ENCODE results near the gene RPS24. TPM values are rescaled to one million over a fixed set of nuclear protein-coding genes. Genes with fewer than 3 reads are reported as not detected.

Gene RPS24
- total and polyA plus RNA-seq, 2 of the 8 experiments (the other 6 are each of a cell fraction or from before 2014, with no cell fraction given) = 2,128 to 3,943 TPM

DNA sequence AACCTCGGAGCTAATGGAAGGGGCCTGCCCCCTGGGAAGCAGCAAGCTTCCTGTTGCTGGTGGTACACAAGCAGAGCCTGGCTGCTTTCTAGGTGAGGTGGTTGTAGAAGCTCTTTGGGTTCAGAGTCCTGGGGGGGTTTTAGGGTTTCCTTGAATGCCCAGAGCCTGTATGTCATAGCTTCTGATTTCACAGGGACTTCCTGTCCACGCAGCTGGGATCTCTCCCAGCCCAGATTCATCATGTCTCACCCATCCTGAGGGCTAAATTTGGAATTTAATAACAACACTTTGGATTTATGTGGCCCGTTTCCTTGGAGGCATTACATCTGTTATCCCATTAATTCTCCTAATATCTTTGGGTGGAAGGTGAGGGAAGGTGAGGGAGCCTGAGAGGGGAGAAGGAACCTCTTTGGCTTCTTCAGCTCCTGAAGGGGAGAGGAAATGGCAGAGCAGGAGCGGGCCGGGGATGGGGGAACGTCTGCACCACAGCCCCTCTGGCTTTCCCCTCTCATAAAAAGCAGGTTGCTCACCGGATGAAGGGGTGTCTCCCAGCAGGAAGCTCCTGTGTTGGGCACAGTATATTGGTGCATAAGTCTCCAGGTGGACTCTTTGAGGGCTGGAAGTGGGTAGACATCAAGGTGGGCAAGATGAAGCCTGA is 19.7 kb downstream of the RPS24 start:
- FAIRE-seq (no peak), DNase-seq (ENCODE audit: low read depth in 1 of 2, low spot score in 2 of 2) (no peak)
- CTCF ChIA-PET (ENCODE audit: partially characterized antibody) = interaction anchor here (0.6 to 1.3 kb wide), 7 partner anchors 76 to 251 kb away, joined by 3 to 6 read pairs (median 4); no protein-coding TSS in a partner anchor
- Histone ChIP-seq H4K8ac (ENCODE audit: extremely low read depth, insufficient read depth, low read length) (peak overlapping the region; percentile 43; the same call in 1 of the 2 replicates), H3K9ac (replicated peaks in 1 of 4; ENCODE audit: extremely low read depth in 1 of 4, low read depth in 3 of 4, low read length in 3 of 4) (no peak overlapping the region), H4K5ac (ENCODE audit: insufficient read length, low read depth, low read length) (no peak overlapping the region), H3K4me1 (replicated peaks in 1 of 4; ENCODE audit: control insufficient read depth in 3 of 4, insufficient read depth in 4 of 4, low read length in 3 of 4) (peaks cover 0 to 1% (median 0%) of the 10 kb centered on the region in 4 experiments; a peak in 1 of 7 replicates), H3K79me2 (ENCODE audit: control insufficient read depth in 1 of 2, insufficient read depth in 2 of 2, low read length in 2 of 2) (no peaks in the 10 kb centered on the region), H3K23ac (ENCODE audit: insufficient read length) (no peak overlapping the region), H4K91ac (replicated peaks; ENCODE audit: insufficient read length, low read length) (no peak overlapping the region), H3K18ac (ENCODE audit: extremely low read depth, low read length) (no peak overlapping the region), H3K27ac (ENCODE audit: low read depth, low read length) (no peak overlapping the region), H4K20me1 (replicated peaks in 1 of 2; ENCODE audit: control insufficient read depth in 1 of 2, insufficient read depth in 2 of 2, low read length in 2 of 2) (no peaks in the 10 kb centered on the region), H2BK20ac (ENCODE audit: low read length) (no peak overlapping the region), H2AFZ (ENCODE audit: low read length) (no peak overlapping the region), H3K56ac (replicated peaks; ENCODE audit: insufficient read length, low read depth, low read length) (no peak overlapping the region), H3K23me2 (ENCODE audit: low read depth, low read length) (no peaks in the 10 kb centered on the region), H2BK5ac (ENCODE audit: low read depth, low read length) (no peak overlapping the region), H3K79me1 (ENCODE audit: low read depth, low read length) (no peaks in the 10 kb centered on the region), H3K9me3 (ENCODE audit: insufficient read depth in 2 of 2, low read depth in 1 of 2, low read length in 1 of 2) (no peaks in the 10 kb centered on the region), H3K4me2 (ENCODE audit: insufficient read depth in 1 of 2, low read depth in 2 of 2, low read length in 2 of 2) (no peak overlapping the region), H2AK5ac (ENCODE audit: low read depth, low read length) (no peak overlapping the region), H2BK12ac (ENCODE audit: low read depth, low read length) (no peak overlapping the region), H2BK120ac (replicated peaks; ENCODE audit: low read depth, low read length) (no peak overlapping the region), H3K14ac (ENCODE audit: insufficient read length) (no peak overlapping the region), H2BK15ac (ENCODE audit: low read length) (no peak overlapping the region), H3K36me3 (ENCODE audit: control insufficient read depth in 2 of 4, insufficient read depth in 4 of 4, low read length in 3 of 4) (no peaks in the 10 kb centered on the region), H3K4me3 (ENCODE audit: extremely low read depth in 1 of 4, insufficient read depth in 2 of 4, low read depth in 3 of 4, low read length in 4 of 4) (no peak overlapping the region), H3K4ac (replicated peaks; ENCODE audit: insufficient read length, low read depth, low read length) (no peak overlapping the region), H3K27me3 (replicated peaks in 1 of 4; ENCODE audit: control insufficient read depth in 3 of 4, extremely low read depth in 1 of 4, insufficient read depth in 3 of 4, low read length in 3 of 4) (no peaks in the 10 kb centered on the region)
- TF ChIP-seq RNF2 (IDR thresholded peaks at IDR 0.05; ENCODE audit: borderline replicate concordance, low read depth, low read length, missing control alignments, poor library complexity, severe bottlenecking) = no peak
- TF ChIP-seq SAP30 (IDR thresholded peaks at IDR 0.05; ENCODE audit: insufficient read depth, insufficient replicate concordance, low read length) = no peak
- no peak for TF ChIP-seq CREB1 (IDR thresholded peaks at IDR 0.05)
- no peak for TF ChIP-seq MAFK (IDR thresholded peaks at IDR 0.05; ENCODE audit: low read depth, low read length)
- no peak for TF ChIP-seq CEBPB (IDR thresholded peaks at IDR 0.05; ENCODE audit: low read depth, low read length)
- TF ChIP-seq CHD2 (IDR thresholded peaks at IDR 0.05; ENCODE audit: low read length) = no peak
- TF ChIP-seq KDM5A (IDR thresholded peaks at IDR 0.05; ENCODE audit: low read length) = no peak
- no peak for TF ChIP-seq BRCA1 (IDR thresholded peaks at IDR 0.05; ENCODE audit: low read depth, low read length)
- no peak for TF ChIP-seq YY1 (IDR thresholded peaks at IDR 0.05; ENCODE audit: low read depth, low read length)
- no peak for TF ChIP-seq RBBP5 (IDR thresholded peaks at IDR 0.05; ENCODE audit: borderline replicate concordance, low read depth, low read length)
- TF ChIP-seq SUZ12 (IDR thresholded peaks at IDR 0.05; ENCODE audit: low read length) = no peak
- TF ChIP-seq CBX8 (IDR thresholded peaks at IDR 0.05; ENCODE audit: borderline replicate concordance, low read depth, low read length) = no peak
- TF ChIP-seq TAF1 (IDR thresholded peaks at IDR 0.05; ENCODE audit: low read depth, low read length) = no peak
- POLR2A ChIA-PET (ENCODE audit: partially characterized antibody) = interaction anchor here (1.3 to 1.8 kb wide), 2 partner anchors 10 to 19 kb away, joined by 3 to 7 read pairs; no protein-coding TSS in a partner anchor
- WGBS, 2 experiments (ENCODE audit: extremely low coverage in 1 of 2, insufficient coverage in 1 of 2, insufficient read length in 1 of 2, insufficient replicate concordance in 2 of 2, low coverage in 1 of 2, low lambda C conversion rate in 2 of 2, missing lambda C conversion rate in 1 of 2) = 94% methylated on average over 6 of the region's 7 CpGs; no CpG with 5 or more reads in 1 of the 2 experiments
